Ramos (cell line): ENCODE data around the gene POFUT2.

Source experiments
- in situ Hi-C: fragments of 300-500 bp; cut with MboI; formaldehyde crosslinking; loops from one replicate; pipeline ENCODE4 v1.14.3; 2022; ENCODE audit warnings: low sequenced_read_pairs; ENCODE audit not compliant: unreplicated experiment

The POFUT2 gene

DNA sequence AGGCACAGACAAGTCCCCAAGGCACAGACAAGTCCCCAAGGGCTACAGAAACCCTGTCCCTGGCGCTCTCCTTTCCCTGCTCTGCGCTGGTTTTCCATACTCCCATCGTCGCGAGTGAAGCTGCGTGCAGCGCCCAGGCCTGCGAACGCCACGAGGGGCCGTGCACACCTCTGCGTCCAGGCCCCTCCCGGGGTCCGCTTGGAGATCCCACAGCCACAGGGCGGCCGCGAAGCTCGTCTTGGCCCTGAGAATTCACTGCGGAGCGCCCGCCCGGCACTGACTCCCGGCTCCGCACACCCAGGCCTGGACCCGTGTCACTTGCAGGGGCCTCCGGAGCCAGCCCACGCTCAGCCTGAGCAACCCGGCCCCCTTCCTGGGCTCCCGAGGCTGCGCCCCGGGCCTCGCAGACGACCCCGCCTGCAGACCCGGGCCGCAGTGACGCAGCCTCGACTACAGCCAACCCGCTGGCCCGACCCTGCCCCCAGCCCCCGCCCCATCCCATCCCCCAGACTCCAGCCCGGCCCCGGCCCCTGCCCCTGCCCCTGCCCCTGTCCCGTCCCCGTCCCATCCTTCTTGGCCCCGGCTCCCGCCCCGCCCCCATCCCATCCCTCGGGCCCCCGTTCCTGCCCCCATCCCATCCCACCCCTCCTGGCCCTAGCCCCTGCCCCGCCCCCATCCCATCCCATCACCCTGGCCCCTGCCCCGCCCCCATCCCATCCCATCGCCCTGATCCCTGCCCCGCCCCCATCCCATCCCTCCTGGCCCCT is 841 bp downstream of the POFUT2 start:
- in situ Hi-C loops, result no loop called here

DNA sequence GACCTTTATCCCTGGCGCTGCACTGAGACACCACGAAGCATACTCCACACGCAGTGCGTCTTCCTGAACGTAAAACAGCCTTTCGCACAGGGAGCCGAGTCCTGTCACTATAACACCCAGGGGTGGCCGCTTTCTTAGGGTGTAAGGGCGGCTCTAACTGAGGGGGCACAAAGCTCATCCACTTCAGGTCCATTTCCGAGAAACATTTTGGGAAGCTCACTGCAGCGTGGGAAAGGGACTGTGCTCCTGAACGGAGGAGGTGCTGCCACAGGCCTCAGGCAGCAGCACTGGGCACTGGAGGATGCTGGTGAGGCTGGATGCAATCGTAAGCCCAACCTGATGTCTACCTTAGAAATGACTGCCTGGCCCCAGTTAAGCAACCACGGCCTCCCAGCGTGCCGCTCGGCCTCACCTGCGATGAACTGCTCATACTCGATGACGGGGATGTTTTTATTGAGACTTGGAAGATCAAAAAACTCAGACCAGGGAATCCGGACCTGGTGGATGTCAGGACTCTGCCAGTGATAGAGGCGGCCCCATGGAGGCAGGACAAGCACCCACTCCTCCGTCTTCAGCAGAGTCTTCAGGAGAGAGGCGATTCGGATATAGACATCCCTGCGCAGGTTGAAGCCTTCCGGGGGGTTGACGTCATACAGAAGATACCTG is 2.3 kb downstream of the POFUT2 start:
- in situ Hi-C loops, result no loop called here

DNA sequence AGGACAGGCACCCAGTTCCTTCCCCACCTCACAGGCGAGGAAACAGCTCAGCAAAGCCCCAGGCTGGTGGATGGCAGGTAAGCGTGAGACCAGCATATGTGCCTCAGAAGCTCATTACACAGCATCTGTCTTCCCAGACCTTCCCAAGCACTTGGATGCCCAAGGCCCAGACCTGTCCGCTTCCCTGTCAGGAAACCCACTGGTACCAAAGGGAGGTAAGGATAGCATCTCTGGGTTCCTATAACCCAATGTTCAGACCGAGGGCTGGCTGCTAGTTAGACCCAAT is 3.3 kb downstream of the POFUT2 start:
- in situ Hi-C loops, result no loop called here

DNA sequence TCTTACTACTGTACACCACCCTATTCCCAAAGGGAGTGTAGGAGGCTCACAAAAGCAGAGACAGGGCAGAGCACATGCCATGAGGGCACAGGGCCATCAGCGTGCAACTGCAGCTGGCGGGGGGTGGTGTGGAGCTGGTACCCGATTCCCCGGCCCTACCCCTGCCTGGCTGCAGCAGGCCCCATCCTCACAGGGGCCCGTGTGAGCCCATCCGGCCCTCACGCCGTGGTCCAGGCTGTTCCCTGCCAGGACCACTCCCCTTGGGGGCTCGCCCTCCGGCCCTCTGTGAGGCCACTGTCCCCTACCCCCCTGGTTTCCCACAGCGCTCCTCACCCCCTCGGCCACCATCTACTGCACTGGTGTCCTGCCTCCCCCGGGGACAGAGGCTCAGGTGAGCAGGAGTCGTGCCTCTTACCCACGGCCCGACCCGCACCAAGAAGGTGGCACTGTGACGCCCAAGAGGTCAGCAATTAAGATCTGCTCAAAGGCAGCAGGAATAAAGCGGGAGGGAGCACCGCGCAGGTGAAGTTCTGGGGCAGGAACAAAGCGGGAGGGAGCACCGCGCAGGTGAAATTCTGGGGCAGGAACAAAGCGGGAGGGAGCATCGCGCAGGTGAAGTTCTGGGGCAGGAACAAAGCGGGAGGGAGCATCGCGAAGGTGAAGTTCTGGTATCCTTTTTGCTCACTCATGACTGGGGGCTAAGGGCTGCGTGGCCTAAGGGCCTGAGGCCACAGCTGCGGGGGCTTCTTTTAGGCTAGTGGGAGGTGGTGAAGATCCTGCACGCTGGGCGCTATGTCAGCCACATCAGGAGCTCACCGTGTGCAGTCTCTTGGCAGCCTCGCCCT is 3.9 kb downstream of the POFUT2 start:
- in situ Hi-C loops, result no loop called here

DNA sequence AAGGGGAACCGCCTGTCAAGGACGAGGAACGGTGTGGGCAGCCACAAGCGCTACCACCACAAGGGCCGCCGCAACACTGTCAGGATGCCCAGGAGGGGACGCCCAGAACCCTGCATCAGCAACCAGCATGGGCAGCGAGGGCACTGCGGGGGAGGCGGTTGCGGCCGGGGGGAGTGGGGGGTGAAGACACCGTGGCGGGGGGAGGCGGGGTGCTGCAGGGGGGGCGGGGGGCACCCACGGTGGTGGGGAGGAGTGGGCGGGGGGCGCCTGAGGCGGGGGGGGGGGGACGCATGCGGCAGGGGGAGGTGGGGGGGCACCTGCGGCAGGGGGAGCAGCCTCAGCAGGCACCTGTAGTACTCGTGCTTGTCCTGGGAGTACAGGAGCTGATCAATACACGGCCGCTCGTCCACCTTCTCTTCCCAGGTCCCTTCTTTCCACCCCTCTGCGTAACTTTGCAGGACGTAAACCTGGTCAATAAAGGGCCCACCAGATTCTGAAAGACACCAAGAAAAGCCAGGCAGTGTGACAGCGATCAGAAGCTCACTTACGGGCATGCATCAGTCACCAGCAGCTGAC is 4.6 kb downstream of the POFUT2 start:
- in situ Hi-C loops, result no loop called here

DNA sequence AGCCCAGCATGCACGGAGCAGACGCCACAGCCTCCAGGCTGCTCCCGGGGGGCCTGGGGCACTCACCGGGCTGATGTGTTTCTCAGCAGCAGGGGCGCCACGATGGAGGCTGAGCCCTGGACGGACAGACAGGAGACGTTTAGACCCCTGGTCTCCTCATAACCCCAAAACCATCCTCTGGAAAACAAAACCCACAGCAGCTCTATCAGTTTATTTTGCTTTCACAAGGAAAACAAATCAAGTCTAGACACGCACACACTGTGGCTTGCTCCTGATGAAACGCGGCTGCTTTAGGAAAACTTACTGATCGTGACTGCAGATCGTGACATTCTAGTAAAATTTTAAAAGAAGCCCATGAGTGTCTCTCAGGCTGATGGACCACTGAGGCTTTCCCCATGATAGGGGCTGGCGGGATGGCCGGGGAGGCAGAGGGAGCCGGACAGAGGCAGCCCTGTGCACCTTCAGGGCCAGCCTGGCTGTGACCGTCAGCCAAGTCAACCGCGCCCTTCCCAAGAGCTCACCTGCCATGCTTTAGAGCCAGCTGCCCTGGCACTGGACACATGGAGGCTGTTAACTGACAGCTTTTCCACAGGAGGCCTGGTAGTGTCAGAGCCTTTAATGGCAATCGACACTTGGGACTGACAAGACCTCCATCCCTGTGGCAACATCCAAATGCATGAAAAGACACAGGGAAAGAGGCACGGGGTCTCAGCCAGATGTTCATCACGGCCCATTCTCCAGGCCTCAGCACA is 5.2 kb downstream of the POFUT2 start:
- in situ Hi-C loops, result no loop called here

DNA sequence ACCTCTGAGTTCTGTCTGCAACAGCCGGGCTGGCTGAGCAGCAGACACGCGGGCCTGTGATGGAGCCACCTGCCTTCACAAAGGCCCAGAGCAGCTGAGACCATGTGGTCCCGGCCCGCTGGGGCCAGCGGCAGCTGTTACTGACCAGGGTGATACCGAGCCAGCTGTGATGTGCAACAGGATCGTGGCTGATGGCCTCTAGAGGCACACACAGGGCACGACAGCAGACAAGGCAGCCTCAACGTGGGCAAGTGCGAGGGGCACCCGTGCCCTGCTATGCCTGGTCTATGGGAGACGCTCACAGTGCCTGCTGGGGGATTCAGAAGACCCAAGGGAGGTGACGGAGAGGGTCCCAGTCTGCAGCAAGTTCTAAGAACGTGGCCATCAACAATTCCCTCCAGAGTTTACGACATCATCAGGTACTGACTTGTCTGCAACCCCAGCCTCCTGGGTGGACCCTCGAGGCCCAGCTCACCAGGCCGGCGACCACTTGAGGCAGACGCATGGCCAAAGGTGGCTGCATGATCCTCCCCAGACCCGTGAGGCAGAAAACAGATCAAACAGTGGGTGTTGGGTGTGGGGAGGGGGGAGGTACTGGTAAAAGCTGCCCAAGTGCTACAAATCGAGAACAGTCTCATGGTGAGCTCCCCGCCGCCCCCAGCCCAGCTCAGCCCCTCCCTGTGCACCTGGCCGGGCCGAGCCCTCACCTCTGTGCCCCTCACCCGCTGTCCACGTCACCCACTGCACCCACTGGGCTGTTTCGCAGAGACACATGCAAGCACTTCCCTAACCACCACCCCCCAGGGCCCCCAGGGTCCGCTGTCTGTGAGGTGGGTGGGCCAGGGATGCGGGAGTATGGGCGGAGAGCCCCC is 6.0 kb downstream of the POFUT2 start:
- in situ Hi-C loops, result no loop called here

DNA sequence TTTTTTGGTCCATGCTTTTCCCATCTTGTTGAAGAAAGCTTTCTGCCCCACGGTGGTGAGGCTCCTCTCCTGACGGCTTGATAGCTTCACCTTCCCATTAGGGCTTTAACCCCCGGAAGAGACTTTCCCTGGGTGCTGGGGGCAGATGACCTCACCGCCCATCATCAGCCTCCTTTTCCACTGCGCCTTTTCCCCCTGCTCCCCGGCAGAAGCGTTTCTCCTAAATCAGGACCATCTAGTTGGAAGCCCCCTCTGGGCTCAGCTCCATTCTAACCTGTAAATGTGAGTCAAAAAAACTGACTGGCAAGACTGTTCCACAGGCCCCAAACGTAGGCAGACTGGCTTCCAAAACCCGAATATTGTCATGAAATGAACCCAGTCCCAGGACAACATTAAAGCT is 6.7 kb downstream of the POFUT2 start:
- in situ Hi-C loops, result no loop called here

DNA sequence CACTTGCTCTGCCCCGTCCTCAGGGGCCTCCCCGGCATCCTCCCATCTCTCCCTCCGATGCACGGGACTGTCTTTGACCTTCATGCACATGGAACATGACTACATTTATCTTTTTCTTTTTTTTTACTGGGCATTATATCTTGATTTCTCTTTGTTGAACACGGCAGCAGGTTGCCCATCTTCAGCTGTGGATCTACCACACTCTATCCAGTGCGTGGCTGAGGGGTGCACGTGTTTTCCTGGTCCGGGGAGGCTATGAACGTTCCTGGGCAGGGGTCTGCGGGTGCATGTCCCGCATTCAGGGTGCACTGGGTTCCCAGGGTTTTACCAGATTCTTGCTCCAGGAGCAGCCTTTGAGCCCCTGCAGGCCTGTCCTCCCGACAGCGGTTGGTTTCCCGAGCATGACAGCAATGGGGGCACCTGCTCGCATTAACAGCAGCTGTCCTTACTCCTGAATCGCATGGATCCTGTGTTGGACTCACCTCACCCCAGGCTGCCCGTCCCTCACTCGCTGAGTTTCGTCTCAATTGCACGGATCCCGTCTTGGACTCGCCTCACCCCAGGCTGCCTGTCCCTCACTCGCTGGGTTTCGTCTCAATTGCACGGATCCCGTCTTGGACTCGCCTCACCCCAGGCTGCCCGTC is 7.4 kb downstream of the POFUT2 start:
- in situ Hi-C loops, result no loop called here

DNA sequence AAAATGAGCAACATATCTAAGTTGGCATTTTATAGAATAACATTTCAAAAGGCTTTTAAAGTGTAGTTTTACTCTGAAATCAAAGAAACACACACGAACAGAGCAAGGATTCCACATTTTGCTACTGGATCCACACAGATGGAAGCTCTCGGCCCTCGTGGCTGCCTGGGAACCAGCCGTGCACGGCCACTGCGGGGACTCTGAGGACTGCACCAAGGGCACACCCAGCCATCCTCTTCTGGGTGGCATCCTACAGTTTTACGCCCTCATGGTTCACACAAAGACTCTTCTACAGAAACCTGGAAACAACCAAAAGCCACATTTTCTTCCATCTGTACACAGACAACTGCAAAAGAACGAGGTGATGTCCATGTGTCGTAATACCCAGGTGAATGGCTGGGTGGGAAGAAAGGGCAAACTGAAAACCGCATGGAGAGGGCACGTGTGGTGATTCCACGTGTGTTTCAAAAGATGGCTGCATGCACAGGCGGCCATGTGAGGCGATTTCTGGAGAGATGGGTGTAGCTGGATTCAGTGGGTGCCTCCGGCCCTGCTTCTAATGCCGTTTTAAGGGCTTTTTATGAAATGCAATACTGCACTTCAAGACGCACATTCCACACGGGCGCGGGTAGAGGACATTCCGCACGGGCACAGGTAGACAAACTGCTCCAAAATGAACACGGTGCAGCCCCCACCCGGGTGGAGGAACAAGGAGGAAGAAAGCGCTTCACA is 8.1 kb downstream of the POFUT2 start:
- in situ Hi-C loops, result no loop called here

DNA sequence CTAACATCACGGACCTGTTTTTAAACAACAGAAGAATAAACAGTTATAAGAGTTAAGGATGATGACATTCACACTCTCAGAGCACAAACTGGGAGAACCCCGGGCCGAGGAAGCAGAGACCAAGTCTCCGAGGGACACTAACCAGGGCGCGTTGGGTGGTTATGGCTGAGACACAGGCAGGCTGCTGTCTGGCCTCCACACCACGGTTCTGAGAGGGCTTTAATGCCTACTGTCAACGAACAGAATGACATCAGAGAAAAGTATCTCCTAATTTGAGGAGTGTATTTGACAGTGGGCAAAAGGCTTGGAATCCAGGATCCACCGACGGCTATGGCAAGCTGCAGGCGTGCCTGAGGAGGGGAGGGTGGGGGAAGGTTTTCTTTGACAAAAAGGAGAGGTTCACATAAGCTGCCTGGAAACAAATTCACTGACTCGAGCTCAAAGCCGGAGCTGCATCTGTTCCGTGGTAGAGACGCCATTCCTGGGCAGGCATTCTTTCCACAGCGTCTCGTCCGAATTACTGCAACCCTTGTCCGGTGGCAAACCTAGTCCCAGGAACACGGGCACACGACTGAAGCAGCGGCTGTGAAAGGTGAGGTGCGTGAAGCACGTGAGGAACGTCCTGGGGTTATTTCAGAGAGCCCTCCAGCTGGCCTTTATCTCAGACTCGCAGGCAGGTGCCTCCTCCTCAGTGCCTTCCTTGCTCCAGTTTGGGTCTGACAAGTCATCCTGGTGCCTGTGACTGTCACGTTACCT is 9.4 kb downstream of the POFUT2 start:
- in situ Hi-C loops, result no loop called here

DNA sequence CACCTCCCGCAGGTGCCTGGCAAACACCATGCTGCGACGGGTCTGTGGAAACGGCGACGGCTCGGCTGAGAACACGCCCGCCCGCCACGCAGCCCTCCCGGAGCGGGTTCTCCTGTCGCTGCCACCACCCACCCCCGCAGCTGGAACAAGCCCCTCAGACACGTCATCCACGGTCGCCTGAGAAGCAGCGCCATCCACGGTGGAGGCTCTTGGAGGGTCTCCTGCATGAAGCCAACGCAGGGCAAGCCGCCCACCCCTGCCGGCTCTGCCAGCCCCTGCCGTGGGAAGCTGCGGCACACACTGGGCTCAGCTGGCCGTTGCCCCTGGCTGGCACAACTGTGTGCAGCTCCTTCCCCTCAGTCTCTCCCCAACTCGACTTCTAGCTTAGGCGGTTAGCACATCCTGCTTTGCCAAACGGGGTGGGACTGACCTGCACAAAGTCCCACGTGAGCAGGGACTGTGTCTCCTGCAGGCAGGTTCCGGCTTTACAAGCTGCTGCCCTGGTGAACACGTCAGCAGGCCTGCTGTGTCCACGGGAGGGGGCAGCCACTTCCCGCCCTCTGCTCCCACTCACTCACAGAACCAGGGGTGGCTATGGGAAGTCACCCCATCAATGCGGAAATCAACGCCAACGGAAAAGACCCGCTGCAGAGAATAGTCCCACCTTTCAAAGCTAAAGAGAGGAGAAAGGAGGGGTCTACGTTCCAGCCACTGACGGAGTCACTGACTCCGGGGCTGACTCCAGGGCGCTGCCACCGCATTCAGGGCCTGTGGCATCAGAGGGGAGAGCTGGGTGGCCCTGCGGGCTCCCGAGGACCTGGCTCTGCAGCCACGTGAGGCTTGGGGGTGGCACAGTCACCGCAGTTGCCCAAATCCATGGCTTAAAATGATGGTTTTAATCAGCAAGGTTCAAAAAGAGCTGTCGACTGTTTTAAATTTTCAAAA is 10.3 kb downstream of the POFUT2 start:
- in situ Hi-C loops, result no loop called here

DNA sequence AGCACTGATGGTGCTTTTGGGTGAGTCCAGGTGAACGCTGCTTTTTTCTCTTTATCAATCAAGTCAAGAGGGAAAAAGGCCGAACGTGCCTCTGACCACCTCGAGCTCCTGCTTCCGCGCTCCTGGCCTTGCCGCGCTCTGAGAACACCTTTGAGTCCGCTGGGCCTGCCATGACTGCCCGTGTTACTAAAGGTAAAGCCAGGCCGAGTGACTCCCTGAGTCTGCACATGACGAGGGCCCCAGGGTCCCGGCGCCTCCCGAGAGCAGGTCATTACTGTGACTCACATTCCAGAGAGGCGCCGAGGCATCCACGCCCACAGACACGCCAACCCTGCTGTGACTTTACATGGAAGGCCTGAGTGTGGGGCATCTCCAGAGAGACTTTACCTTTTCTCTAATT is 11.1 kb downstream of the POFUT2 start:
- in situ Hi-C loops, result no loop called here

DNA sequence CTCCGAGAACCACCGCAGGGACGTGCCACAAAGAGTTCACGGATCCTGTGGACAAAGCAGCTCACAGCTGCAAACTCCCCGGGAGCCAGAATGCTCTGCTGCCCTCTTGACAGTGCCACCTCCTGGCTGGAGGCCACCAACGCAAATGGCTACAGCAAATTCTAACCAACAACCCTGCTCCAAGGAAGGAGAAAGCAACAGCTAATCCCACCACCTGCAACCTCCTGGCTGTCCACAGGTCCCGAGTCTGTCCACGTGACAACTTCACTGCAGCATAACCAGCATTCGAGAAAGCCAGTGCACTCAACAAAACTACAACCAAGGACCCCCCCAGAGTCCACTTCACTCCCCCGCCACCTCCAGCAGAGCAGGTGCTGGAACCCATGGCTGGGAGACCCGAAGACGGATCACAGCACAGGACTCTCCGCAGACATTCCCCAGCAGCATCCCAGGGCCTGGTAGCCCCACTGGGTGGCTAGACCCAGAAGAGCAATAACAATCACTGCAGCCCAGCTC is 17.3 kb downstream of the POFUT2 start:
- in situ Hi-C loops, result no loop called here

DNA sequence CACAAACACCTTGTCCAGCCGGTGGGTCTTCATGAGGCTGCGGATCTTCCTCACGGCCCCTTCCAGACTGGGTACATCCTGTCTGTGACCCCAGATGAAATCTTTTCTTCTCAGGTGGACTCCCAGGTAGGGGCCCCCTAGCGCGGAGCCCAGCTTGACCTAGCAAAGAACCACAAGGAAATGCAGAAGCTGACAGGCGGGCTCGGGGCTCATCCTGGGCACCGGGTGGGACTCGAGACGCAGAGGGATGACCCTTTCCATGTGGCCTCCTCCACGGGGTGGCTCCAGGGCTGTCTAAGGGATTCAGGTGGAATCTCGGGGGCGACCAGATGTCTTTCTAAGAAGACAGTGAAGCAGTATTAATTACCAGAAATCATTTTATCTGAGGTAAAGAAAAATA is 17.8 kb downstream of the POFUT2 start:
- in situ Hi-C loops, result no loop called here

DNA sequence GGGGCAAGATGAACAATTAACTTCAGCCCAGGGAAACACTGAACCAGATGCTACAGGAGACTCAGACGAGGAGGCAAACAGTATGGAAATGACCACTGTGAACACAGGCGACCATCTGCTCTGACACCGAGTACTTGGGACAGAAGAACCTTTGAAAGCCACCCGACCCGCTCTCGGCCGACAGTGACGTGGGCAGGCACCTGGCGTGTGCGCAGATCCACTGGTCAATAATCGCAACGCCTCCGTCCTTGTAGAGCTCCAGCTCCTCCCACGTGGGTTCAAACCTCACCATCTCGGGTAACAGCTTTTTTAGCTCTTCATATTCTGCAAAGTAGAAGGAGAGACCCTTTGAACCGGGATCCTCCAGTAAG is 20.3 kb downstream of the POFUT2 start:
- in situ Hi-C loops, result no loop called here
